GM18526 (cell line): ENCODE results near the gene POU3F1.

Experiments used
- POLR2A ChIP-seq: IDR thresholded peaks from 3 replicates; pipeline ENCODE4 v1.6.1; 2011; ENCODE audit not compliant: insufficient read length; ENCODE audit errors: extremely low read depth

The POU3F1 gene

DNA sequence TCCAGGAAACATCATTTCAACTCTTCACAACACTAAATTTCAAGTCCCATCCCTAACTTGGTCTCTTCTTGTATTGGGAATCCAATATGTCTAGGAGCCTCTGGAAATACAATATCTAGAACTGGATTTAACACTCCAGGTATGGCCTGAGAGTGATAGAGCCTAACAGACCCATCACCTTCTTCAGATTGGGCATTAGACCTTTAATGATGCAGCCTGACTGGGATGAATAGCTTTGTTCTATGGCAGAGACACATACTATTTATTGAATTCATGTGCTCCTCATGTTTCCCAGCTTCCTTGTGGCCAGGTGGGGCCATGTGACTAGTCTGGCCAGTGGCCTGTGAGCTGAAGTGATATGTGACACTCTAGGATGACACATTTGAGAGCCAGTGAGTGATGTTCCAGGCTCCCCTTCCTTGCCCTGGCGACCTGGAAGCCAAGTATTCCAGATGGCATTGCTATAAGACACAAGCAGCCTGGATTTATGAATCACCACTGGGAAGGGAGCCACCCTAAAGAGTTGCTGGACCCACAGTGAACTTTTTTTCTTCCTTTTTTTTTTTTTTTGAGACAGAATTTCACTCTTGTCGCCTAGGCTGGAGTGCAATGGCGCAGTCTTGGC lies 31.0 kb upstream of the POU3F1 start:
- no peak for TF ChIP-seq POLR2A

DNA sequence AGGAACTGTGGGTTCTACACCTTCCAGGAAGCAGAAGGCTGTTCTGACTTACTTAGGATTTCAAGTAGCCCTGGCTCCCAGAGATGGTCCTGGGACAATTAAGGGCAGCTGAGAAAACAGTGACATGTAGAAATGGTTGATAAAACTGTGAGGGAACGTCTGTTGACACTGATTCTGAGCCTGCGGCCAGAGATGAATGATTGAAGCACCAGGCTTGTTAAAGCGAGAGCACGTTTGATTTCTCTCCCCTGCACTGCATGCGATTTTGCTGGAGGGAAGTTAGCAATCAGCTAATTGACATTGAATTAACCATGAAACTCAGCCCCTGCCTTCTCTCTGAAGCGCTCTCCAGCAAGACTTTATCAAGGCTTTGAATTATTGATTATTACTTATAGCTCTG lies 29.9 kb upstream of the POU3F1 start:
- no peak for TF ChIP-seq POLR2A

DNA sequence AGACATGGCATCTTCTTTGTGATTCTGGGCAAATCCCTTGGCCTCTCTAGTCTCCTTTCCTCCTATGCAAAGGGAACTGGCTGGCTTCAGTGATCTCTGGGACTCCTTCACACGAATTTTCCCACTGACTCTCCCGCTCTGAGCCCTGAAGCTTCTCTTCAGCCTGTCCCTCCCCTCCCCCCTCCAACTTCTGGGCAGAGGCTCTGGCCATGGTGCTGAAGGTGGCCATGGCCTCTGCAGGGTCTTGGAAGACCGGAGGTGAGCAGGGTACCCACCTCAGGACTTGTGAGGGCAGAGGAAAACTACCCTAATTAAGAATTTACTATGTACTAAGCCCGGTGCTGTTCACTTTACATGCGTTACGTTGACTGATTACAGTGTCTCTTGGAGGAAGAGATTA lies 29.4 kb upstream of the POU3F1 start:
- TF ChIP-seq POLR2A, result no peak

DNA sequence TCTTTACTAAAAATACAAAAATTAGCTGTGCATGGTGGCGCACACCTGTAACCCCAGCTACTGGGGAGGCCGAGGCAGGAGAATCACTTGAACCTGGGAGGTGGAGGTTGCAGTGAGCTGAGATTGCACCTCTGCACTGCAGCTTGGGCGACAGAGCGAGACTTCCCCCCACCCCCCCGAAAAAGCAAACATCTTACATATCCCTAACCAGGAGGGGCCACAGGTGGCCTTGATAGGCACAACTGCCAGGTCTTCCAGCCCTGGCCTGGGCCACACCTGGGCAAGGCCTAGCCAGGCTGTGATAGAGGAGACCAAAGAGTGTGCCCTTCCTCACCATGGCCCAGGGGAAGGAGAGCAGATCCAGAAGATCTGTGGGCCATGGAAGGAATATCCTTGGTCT lies 28.6 kb upstream of the POU3F1 start:
- no peak for TF ChIP-seq POLR2A

DNA sequence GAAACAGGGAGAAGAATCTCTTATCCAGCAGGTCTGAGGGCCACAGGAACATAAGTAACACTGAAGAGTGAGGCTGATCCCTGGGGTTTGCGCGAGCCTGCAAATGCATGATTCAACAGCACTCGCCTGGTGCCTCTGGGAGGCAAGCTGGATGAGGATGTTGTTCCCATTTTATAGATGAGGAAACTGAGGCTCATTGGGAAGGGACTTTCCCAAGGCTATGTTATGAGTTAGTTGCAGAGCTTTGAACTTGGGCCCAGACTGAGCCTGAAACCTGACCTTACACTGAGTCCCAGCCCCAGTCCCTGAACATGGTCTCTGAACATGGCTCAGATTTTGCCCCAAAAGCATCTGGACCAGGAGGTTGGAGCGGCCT lies 27.7 kb upstream of the POU3F1 start:
- no peak for TF ChIP-seq POLR2A

DNA sequence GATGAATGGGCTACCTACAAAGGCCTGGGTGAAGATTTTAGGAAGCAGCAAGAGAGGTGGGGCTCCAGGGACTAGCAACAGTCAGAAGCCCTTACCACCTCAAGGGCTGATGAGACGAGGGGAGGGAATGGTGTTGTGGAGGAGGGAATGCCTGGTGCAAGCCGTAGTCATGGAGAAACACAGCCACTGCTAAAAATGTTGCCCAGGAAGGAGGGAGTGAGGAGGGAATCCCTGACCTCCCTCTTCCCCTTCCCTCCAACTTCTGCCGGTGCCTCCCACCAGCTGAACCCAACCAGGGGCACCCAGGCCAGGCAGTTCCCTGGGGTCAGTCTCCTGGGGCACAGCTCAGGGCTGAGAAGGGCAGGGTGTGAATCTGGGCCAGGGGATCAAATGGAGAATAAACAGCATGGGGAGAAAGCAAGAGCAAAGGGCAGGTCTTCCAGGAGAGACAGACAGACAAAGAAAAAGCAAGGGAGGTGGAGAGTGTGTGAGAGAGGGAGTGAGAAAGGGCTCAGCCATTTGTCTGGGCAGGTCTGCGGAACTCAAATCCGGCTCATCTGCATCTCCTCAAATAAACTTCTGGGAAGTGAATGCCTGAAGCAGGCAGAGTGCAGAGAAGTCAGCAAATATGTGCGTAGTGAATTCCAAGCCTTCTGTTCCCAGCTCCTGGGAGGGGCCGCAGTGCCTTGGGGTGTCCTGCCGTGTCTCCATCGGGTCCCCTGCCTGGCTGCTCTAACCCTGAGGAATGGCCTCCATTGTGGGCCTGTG lies 27.1 kb upstream of the POU3F1 start:
- TF ChIP-seq POLR2A, result no peak

DNA sequence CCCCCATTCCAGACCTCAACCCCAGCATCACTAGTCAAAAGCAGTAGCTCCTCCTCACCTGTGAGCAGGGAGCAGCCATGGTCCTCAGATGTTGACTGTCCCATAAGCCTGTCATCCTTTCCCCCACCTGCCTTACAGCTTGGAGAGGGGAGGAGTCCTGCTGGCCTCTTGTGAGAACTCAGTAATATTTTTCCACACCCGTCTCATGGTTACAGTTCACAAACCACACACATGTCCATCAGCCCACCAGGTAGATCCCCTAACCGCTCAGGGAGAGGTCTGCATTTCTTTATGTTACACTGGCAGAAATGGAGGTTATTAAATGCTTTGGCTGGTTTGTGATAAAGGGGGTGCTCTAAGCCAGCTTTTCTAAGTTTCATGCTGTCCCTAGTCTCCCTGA lies 26.3 kb upstream of the POU3F1 start:
- TF ChIP-seq POLR2A, result no peak

DNA sequence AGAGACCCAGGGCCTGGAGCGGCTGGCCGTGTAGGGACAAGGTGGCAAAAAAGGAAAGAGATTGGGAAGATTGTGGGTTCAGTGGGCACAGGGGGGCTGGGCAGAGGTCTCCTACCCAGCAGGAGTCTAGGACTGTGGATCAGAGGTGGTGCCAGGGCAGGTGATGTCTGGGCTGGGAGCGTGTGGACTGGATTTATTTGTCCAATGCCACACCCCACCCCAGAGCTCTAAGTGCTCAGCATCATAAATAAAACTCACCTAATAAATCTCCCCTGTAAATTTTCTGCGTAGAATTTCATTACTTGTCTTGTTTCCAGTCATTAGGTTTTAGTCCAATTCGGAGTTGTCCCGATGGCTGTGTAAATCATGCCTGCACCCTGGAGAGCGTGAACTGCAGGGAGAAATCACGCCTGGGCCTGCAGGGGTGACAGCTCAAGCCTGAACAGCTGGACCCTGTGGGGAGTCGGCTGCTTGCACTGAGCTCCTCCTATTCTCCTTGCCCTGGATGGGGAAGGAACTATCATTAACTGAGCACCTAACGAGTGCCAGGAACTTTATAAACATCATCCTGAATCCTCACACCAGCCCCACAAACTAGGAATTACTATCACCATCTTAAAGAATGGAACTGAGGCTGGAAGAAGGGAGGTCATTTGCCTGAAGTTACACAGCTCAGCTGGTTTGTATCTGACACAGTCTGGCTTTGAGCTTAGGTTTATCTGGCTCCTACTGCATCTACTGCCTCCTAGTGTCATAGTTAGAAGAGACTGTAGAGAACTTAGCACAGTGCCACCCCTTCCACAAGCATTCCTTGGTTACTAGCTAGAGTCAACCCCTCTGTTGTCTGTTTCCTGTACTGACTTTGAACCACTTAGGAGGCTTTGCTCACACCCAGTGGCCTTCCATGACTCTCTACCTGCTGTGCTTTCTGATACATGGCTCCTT lies 25.0 kb upstream of the POU3F1 start:
- TF ChIP-seq POLR2A, result no peak

DNA sequence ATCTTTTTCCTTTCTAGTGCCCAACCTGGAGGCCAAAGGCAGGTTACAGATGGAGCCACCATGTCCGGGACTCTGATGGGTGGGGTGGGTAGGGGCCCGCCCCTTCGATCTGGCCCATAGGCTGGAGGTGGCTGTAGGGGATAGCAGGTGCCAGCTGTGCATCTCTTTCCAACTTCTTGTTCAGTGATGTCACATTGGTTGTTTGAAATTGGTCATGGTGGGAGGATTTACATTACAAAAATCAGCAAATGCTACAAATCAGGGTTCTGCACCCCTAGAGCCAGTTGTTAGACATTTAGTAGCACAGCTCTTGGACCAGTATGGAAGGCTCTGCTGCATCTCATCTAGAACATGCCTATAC lies 22.4 kb upstream of the POU3F1 start:
- no peak for TF ChIP-seq POLR2A

DNA sequence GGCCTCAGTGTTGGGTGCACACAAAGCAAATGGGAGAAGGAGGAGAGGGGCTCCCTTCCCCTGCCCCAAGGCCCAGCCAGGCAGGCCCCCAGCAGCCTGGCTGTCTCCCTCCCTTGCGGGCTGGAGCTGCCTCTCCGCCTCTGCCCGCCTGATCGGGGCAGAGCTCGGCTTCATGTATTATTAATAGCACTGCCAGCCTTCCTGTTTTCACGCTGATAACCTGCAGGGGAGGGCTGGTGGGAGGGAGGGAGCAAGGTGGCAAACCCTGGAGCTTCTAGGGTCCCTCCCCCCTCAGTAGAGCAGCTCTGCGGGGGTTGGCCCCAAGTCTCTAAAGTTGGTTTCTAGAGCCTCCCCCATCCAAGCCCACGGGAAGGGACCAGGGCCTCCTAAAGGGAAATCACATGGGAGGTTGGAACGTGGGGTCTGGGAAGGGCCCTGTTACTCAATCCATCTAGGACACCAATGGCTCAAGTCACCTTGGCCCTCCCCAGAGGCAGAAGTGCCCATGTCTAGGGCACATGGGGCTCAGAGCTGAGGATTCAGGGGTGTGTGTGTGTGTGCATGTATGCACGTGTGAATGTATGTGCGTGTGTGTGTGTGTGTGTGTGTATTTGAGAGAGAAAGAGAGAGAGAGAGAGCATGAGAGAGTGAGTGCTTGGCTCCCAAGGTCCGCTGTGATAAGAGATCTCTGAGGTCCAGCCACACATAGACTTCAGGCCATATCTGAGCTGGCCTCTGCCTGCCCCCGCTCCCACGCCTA lies 21.8 kb upstream of the POU3F1 start:
- TF ChIP-seq POLR2A, result no peak

DNA sequence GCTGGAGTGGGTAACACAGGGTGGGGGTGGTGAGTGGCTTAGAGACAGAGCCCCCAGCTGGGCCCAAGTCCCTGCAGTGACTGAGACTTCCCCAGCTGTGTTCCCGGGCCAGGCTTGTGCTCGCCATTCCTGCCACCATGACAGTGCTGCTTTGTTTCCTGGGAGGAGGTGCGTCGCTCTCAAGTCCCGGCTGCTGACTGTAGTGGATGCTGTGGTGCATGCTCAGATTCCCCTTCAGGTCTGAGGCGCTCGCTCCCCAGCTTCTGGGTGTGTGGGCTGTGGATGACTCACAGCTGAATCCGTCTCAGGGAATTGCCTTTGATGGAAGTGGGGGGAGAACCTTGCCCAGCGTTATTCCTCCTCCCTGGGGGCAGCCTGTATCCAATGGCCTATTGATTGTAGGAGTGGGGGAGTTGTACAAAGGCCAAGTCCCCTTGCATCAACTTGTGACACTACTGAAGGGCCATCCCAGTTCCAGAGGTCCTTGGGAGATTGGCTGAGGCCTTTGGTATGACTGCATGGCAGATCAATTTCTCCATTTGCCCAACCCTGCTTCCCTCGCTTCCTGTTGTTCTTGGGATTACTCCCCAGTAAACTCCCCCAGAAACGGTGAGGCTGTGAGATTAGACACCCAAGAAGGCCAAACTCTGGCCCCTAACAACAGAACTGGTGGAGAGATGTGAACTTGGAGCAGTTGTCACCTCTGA lies 17.8 kb upstream of the POU3F1 start:
- TF ChIP-seq POLR2A, result no peak

DNA sequence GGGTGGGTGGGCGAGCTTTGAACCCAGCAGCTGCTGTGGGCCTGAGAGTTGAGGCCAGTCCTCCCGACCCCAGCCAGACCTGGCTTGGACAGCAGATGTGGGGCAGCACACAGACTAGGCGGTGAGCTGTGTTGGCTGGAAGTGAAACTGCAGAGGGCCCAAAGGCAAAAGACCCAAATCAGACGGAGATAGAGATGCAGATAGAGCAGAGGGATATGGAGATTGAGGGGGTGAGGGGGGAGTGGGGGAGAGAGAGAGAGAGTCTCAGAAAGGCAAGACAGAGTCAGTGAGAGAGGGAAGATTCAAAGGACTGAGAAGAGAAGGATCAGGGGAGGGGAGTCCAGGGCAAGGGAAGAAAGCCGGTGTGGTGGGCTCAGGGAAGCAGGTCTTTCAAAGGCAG lies 17.0 kb upstream of the POU3F1 start:
- no peak for TF ChIP-seq POLR2A

DNA sequence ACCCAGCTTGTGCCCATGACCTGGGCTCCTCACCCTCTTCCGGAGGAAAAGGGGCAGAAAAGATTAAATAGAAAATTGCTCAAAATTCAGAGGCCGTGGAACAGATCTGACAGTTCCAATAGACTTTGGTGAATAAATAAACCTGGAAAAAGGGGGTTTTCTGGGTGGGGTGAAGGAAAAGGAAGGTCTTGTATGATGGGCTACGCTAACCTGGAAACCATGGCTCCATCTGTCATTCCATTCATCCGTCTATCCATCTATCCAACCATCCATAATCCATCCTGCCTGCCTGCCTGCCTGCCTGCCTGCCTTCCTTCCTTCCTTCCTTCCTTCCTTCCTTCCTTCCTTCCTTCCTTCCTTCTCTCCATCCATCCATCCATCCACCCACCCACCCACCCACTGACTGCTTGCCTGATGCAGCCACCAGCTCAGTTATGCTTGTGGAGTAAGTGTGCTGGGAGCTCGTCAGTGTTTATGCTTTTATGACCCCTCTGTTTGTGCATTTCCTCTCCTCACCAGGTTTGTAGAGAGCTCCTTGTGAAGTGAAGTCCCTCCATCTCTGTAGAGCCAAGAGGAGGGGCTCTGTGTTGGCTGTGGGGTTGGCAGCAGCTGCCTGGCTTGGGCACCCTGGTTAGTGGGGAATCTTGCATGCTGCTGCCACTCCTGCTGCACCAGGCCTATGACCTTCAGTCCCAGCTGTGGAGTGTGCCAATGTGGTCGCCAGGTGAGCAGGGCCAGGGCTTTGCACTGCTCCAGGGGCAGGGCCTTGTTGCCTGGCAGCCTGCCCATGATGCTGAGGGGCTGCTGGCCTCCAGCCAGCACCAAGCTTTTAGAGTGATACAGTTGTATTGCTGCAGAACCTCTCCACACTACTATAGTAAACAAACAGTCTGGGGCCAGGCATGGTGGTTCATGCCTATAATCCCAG lies 16.0 kb upstream of the POU3F1 start:
- no peak for TF ChIP-seq POLR2A

DNA sequence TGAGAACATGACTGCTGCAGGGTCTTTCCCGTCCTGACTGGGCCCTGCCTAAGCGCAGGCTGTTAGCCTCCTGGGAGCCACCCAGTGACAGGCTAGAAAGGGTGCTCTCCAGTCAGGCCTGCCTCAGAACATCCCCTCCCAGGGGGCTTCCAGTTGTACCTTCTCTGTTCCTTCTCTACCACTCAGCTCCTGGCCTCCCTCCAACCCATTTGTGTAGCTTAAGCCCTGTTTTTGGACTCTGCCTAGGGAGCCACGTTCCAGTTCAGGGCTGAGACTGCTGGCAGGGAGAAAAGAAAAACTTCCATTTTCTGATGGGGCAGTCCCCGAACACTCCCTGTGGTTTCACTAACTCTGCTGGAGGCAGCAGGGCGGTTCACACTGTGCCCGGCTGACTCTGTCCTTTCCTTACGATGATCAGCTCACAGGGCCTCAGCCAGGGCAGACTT lies 15.3 kb upstream of the POU3F1 start:
- no peak for TF ChIP-seq POLR2A

DNA sequence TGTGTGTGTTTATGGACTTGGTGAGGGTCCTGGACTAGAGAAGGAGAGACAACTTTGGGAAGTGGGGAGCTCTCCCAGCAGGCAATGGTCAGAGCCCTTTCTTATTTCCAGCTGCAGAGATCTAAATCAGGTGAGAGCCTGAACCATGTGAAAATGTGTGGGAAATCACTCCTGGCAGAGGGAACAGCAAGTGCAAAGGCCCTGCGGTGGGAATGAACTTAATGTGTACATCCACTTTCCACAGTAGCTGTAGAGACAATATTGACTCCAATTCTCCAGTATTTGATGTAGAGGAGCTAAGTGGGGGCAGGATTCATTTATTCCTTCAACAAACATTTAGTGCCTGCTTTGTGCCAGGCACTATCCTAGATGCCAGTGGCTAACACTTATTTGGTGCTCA lies 14.7 kb upstream of the POU3F1 start:
- TF ChIP-seq POLR2A, result no peak
